EH (cell line): ENCODE results near the gene AKR1D1.
"Not testable (repeated sequence)": the region's sequence is repeated elsewhere in the genome, so short reads cannot be mapped to it uniquely, and the experiment has no call there.

ENCODE experiments used
- DNase-seq: peaks from one replicate; pipeline ENCODE4 v3.0.0-alpha.2; 2015; ENCODE audit warnings: low read depth

AKR1D1 gene

DNA sequence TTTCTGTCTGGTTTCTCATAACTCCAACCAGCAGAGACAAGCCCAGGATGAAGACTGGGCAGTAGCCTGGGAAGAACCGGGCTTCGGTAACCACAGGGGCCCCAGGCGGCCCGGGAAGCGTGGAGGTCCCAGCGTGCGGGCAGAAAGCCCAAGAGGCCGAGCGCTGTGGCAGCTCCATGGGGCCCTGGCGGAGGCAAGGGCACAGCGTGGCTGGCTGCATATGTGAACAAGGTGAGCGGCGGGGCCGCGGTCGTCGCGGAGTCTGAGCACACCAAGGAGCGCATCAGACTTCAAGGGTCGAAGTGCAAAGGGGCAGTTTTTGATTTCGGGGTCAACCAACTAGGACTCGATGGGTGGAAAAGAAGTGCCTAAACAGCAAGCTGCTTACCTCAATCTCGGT lies 45.9 kb downstream of the AKR1D1 start:
- DNase-seq, result no peak

DNA sequence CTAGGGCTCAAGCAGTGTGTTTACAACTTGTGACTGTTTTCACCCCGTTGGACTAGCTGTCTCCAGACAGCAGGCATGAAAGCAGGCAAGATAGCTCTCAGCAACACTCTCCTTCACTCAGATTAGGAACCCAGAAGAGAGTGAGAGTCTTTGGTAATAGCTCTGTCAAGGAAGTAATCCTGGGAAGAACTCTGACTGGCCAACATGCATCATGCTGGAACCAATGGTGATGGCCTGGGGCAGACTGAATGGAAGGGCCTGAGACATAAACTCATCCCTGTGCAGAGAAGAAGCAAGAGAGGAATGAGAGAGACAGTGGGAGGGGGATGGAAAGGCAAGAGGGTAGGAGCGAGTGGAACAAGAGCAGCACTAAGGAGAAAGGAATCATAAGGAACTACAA lies 48.9 kb downstream of the AKR1D1 start:
- peak; percentile 8 for DNase-seq

DNA sequence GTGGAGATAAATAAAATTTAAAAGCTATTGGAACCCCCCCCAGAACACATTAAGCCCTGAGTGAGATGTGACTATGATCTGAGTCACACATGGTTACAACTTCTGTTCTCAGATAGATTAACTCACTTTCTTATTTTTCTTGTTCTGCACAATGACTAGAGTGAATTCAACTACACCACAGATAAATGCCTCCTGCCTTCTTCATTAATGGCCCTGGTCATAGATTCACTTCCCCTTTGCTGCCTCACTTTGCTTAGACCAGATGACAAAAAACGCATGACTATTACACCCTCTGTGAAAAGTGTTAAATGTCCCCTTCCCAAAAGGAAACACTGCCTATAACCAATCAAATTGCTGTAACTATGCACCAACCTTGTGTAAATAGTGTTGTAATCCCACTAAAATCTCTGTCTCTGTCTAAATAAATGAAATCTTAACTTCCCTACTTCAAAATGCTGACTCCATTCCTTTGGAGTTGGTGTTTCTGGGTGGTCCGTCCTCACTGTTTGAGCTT lies 49.4 kb downstream of the AKR1D1 start:
- peak; percentile 6 for DNase-seq

DNA sequence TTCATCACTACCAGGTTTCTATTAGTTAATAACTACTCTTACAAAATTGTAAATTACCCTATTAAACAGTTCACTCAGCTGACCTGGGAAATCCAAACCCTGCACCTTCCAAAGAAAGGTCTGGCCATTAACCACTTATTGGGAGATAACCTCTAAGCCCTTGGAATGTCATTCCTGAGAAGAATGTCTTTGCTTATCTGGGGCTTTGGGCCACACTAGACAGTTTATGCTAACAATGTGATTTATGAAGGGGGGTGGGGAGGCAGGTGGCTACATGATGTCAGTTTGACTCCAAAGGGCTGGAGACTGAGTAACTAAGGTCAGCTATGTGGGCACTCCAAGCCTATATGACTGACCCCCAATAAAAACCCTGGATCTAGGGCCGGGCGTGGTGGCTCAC lies 50.7 kb downstream of the AKR1D1 start:
- DNase-seq, result no peak

DNA sequence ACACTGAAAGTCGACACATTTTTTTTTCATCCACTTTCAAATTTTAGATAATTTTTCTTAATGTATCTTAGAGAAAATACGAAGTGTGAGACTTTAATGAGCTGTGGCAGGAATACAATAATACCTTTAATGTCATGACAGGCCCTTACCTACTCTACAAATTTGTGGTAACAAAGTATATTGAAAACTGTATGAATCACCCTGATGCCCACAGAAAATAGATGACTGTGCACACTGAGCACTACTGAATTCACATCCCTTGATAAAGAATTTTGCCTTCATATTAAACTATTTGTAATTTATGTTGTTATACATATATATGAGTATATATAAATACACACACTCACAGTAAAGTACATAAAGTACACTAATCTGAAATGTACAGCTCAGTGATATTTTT lies 51.7 kb downstream of the AKR1D1 start:
- no peak for DNase-seq

DNA sequence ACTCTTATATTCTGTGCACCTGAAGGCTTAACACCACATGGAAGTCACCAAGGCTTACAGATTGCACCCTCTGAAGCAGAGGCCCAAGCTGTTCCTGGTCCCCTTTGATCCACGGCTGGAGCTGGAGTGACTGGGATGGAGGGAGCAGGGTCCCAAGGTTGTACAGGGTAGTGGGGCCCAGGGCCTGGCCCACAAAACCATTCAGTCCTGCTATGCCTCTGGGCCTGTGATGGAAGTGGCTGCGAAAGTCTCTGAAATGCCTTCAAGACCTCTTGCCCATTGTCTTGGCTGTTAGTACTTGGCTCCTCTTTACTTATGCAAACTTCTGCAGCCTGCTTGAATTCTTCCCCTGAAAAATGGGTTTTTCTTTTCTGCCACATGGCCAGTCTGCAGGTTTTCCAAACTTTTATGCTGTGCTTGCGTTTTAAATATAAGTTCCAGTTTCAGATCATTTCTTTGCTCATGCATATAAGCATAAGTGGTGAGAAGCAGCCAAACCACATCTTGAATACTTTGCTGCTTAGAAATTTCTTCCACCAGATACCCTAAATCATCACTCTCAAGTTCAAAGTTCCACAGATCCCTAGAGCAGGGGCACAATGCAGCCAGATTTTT lies 53.4 kb downstream of the AKR1D1 start:
- no peak for DNase-seq

DNA sequence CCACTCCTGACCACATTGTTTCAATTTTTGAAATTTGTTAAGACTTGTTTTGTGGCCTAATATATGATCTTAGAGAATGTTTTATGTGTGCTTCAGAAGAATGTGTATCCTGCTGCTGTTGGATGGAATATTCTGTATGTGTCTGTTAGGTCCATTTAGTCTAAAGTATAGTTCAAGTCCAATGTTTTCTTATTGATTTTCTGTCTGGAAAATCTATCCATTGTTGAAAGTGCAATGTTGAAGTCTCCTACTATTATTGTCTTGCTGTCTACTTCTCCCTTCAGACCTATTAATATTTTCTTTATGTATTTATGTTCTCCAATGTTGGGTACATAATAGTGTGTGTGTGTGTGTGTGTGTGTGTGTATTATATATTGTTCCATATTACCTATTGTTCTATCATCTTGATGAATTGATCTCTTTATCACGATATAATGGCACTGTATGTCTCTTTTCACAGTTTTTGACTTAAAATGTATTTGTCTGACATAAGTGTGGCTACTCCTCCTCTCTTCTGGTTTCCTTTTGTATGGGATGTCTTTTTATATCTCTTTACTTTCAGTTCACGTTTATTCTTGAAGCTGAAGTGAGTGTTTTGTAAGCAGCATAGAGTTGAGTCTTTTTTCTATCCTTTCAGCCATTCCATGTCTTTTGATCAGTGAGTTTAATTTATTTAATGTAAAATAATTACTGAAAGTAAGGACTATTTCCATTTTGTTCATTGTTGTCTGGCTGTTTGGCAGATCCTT lies 61.3 kb downstream of the AKR1D1 start:
- DNase-seq, result no peak

DNA sequence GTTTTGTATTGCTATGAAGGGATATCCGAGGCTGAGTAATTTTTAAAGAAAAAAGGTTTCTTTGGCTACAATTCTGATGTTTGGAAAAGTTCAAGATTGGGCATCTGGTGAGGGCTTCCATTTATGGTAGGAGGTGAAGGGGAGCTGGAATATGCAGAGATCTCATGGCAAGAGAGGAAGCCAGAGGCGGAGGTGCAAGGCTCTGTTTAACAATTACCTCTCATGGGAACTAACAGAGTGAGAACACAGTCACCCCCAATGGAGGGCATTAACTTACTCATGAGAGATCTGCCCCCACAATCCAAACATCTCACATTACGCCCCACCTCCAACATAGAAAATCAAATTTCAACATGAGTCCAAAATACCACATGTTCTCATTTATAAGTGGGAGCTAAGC lies 62.0 kb downstream of the AKR1D1 start:
- no peak for DNase-seq

DNA sequence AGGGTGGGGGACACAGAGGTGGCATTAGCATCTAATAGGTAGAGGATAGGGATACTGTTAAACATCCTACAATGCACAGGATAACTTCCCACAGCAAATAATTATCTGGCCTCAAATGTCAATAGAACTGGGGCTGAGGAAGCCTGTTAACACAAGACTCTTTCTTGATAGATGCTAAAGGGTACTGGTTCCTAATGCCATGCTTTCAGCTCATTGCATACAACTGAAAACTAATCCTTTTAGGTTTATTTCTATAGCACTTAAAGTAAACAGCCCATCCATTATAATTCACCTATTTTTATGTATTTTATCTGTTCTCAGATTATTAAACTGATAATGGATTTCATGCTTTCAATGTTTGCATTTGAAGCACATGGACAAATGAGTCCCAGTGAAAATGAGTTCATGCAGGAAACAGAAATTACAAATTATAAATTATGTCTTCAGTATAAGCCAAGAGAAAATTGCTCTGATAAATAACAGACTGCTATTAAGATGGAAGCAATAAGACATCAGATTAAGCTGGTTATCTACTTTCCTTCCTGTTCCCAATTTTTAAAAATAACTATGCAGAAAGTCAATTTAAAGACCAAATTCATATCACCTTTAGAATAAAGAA lies 66.4 kb downstream of the AKR1D1 start:
- no peak for DNase-seq

DNA sequence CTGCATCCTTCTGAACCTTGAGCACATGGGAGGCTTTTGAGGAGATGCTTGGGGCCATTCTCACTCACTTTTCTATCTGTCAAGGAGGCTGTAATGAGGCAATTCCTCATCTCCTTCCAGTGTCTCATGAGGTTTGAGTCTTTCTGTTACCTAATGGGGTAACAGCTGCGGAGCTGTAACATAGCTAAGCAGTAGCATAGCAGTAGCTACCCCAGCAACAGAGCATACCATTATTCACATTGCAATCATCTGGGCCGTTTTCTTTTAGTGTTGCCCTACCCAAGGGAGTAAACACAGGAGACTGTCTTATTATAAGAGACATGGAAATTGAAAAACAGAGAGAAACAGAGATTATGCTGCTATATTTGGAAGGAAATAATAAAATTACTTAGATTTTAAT lies 68.7 kb downstream of the AKR1D1 start:
- DNase-seq, result no peak

DNA sequence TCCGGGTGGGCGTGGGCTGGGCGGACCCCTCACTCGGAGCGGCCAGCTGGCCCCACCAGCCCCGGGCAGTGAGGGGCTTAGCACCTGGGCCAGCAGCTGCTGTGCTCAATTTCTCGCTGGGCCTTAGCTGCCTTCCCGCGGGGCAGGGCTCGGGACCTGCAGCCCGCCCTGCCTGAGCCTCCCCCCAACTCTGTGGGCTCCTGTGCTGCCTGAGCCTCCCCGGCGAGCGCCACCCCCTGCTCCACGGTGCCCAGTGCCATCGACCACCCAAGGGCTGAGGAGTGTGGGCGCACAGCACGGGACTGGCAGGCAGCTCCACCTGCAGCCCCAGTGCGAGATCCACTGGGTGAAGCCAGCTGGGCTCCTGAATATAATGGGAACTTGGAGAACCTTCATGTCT lies 70.0 kb downstream of the AKR1D1 start:
- DNase-seq, result not testable (repeated sequence)

DNA sequence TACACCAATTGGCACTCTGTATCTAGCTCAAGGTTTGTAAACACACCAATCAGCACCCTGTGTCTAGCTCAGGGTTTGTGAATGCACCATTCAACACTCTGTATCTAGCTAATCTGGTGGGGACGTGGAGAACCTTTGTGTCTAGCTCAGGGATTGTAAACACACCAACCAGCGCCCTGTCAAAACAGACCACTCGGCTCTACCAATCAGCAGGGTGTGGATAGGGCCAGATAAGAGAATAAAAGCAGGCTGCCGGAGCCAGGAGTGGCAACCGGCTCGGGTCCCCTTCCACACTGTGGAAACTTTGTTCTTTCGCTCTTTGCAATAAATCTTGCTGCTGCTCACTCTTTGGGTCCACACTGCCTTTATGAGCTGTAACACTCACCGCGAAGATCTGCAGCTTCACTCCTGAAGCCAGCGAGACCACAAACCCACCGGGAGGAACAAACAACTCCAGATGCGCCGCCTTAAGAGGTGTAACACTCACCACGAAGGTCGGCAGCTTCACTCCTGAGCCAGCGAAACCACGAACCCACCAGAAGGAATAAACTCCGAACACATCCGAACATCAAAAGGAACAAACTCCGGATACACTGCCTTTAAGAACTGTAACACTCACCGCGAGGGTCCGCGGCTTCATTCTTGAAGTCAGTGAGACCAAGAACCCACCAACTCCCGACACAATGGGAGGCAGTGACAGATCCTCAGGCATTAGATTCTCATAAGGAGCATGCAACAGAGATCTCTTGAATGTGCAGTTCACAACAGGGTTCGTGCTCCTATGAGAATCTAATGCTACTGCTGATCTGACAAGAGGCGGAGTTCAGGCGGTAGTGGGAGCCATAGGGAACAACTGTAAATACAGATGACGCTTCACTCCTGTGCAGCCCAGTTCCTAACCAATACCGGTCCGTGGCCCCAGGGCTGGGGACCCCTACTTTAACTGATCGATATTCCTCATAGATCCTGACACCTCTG lies 70.8 kb downstream of the AKR1D1 start:
- DNase-seq, result not testable (repeated sequence)

DNA sequence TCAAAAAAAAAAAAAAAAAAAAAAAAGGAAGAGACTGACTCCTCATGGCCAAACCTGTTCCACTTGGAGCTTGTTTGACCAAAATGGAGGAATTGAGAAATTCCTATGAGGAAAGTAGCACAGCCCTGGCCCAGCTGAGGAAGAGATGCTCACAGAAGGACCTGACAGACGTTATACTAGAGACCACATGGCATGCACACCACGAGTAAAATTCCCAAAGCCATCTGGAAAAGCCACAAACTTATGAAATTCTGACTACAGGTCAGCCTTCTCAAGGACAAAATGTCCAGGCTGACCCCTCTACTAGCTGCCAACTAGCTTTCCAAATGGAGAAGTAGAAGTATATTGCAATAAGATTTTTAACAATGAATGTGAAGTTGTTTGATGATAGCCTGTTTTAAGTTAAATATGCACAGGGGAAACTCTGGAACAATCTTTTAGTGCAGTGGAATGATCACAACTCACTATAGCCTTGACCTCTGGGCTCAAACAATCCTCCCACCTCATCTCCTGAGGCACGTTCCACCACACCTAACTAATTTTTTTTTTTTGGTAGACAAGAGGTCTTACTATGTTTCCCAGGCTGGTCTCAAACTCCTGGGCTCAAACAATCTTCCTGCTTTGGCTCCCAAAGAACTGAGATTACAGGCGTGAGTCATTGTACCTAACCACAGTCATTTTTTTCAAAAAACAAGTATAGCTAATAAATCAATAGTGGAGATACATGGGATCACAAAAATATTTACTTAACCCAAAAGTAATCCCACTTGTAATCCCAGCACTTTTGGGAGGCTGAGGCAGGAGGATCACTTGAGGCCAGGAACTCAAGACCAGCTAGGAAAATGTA lies 75.7 kb downstream of the AKR1D1 start:
- DNase-seq, result no peak

DNA sequence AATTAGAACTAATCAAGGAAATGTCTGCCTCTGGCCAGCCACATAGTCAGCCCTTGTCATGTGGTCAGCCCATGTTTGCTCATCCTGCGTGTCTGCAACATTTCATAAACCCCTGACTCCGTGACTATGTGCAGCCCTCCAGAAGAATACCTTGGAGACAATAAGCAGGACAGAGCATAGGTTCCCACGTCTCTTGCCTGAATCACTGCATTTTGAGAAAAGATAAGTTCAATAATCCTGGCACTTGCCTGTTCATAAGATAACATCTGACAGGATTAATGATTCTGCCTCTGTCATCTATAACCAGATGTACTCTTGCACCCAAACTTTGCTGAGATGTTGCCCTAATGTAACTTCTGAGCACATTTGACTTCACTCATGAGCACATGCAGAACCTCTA lies 78.4 kb downstream of the AKR1D1 start:
- DNase-seq, result no peak

DNA sequence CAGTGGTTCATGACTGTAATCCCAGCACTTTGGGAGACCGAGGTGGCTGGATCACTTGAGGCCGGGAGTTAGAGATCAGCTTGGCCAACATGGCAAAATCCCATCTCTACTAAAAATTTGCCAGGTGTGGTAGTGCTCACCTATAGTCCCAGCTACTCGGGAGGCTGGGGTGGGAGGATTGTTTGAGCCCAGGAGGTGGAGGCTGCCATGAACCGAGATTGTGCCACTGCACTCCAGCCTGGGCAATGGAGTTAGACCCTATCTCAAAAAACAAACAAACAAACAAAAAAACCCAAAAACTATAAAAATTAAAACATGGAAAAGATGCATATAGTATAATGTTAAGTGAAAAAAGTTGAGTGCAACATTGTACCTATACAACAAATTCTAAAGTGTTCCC lies 81.4 kb downstream of the AKR1D1 start:
- no peak for DNase-seq

DNA sequence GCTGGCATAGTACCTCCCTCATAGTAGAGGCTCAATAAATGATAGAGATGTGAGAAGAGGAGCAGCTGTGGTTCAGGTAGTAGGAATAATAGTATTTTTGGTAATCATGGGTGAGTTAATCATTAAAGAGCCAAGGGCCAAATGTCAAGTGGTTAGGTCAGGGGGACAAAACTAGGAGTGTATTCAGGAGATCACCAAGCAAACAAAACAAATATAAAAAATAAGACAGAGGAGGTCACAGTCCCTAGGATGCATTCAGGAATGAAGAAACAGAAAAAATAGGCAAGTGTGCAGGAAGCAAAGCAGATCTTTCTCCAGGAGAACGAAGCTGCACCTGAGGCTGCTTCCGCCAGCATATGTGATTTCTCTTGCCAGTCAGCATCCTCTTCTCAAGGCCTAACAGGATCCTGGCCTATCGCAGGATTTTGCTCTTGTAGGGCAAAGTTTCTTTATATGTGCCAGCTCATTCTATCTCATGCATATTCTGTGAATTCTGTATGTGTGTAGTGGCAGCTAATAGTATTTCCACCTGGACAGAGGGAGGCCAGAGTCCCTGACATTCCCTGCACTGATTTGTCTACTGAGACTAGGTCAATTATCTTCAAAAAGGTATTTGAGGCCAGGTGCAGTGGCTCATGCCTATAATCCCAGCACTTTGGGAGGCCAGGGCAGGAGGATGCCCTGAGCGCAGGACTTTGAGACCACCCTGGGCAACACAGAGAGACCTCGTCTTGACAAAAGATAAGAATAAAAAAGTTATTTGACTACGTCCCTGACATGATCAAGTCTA lies 82.7 kb downstream of the AKR1D1 start:
- DNase-seq, result no peak

DNA sequence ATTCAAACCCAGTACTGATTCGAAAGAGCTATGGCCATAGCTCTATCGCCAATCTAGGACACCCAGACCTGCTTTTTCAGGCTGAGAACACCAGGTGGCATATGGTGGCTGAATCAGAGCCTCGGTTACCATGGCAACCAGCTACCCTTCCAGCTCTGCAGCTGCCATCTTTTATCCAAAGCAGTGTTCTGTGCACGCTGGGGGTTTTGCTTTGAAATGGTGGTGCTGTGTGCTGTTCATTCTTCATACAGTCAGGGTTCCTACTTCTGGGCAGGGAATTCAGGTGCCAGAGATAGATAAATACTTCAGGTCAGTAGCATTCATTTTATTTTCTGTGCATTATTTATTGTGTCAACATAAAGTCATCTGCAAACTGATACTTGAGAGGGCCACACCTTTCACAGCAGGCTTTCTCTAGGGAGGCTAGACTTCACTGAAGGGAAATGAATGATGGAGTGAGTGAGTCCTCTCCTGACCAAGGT lies 85.4 kb downstream of the AKR1D1 start:
- DNase-seq, result peak; percentile 85

DNA sequence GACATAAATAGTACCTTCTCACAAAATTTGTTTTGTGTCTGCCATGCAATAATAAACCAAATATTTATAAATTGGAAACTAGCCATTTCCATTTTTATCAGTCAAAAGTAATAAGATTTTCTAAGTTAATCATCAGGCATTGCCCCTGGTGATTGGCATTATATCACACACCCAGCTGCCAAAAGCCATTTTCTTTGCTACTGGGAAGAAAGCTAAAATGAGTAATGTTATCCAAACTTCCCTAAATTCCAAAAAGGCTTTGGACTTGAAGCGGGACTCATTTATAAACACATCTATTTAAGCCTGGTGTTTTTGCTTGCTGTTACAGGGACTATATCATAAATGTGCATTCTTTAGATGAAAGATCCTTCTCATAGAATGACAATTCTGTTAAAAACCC lies 86.0 kb downstream of the AKR1D1 start:
- DNase-seq, result no peak

DNA sequence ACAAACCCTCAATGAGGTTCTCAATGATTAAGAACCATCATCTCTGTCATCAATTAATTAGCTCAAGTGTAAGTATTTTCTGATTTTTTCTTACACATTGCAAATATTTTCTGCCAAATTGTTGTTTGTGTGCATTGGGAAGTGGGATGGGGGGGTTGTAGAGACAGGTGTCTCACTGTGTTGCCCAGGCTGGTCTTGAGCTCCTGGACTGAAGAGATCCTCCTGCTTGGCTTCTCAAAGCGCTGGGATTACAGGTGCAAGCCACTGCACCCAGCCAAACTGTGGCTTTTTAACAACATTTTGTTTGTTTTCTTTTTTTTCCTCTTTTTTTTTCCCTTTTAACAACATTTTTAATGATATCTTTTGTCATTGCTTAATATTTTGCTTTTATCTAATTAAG lies 87.5 kb downstream of the AKR1D1 start:
- no peak for DNase-seq

DNA sequence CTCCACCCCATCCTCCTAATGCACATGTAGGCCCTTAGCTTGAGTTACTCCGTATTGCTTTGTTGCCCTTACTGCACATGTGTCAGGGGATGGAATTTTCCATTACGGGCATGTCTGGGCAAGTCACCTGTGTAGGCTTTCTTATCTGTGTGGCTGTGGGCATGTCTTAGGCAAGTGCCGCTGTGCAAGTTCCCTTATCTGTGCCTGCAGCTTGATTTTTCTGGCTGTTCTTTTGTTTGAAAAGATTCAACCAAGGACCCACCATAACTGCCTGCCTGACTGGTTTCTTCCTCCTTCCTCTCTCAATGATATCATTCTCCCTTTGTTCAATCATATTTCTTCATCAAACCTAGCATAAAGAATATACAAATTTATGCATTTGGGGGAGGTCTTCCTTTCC lies 88.5 kb downstream of the AKR1D1 start:
- no peak for DNase-seq
